ENCODE measurements around the gene POLQ. TPM values are rescaled to one million over a fixed set of nuclear protein-coding genes. Genes with fewer than 3 reads are reported as not detected.
"Not testable (repeated sequence)": the region's sequence is repeated elsewhere in the genome, so short reads cannot be mapped to it uniquely, and the experiment has no call there.

POLQ gene
- total RNA-seq, 1 donor from 2014 or later: 1.0 TPM

DNA sequence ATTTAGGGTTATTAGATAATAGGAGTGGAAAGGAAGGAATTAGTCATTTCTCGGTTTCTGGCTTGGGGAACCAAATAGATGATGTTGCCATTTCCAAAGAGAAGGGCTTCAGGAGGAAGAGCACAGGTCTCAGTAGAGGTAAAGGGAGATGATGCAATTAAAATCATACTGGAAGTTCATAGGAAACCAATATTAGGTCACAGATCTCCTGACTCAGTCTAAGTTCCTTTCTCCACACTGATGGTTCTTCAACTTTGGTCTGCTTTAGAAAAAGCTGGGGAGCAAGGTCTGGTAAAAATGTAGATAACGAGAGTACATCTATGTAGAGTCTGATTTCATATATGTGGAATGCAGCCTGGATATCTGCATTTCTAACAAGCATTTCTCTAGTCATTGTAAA lies 130.9 kb downstream of the POLQ start:
- no peaks in the 10 kb centered on the region for H3K9me3 Mint-ChIP-seq (ENCODE audit: low read depth)
- H3K4me1 Mint-ChIP-seq (ENCODE audit: low read depth): no peaks in the 10 kb centered on the region
- TF ChIP-seq, protein P1, sequence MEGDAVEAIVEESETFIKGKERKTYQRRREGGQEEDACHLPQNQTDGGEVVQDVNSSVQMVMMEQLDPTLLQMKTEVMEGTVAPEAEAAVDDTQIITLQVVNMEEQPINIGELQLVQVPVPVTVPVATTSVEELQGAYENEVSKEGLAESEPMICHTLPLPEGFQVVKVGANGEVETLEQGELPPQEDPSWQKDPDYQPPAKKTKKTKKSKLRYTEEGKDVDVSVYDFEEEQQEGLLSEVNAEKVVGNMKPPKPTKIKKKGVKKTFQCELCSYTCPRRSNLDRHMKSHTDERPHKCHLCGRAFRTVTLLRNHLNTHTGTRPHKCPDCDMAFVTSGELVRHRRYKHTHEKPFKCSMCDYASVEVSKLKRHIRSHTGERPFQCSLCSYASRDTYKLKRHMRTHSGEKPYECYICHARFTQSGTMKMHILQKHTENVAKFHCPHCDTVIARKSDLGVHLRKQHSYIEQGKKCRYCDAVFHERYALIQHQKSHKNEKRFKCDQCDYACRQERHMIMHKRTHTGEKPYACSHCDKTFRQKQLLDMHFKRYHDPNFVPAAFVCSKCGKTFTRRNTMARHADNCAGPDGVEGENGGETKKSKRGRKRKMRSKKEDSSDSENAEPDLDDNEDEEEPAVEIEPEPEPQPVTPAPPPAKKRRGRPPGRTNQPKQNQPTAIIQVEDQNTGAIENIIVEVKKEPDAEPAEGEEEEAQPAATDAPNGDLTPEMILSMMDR (IDR thresholded peaks at IDR 0.05): no peak
- no peak overlapping the region for H3K27ac Mint-ChIP-seq (ENCODE audit: unreplicated experiment)
- DNase-seq (ENCODE audit: low spot score): no peak
- no peak overlapping the region for H3K4me3 Mint-ChIP-seq (ENCODE audit: unreplicated experiment)
- H3K27me3 Mint-ChIP-seq (ENCODE audit: low read depth): no peaks in the 10 kb centered on the region
- no peaks in the 10 kb centered on the region for H3K36me3 Mint-ChIP-seq (ENCODE audit: low read depth)

DNA sequence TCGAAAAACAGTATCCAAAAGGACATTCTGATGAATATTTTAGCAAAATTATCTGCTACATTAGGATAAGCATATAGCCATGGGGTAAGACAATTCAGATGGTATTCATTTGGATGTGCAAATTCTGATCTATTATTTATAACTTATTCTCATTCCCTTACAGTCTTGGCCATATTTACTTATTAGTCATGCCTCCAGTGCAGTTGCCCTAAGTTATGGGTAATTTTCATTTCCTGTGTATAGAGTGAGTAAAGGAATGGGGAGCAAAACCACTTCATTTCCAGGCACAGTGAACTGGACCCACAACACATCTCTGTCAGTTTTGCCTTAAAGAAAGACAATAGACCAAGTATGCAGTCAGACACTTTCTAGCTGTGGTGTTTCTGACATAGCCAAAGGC lies 134.3 kb downstream of the POLQ start:
- Mint-ChIP-seq H3K4me1 (ENCODE audit: low read depth) (no peaks in the 10 kb centered on the region), H3K4me3 (ENCODE audit: unreplicated experiment) (no peak overlapping the region), H3K27ac (ENCODE audit: unreplicated experiment) (no peak overlapping the region), H3K27me3 (ENCODE audit: low read depth) (no peaks in the 10 kb centered on the region), H3K9me3 (ENCODE audit: low read depth) (no peaks in the 10 kb centered on the region), H3K36me3 (ENCODE audit: low read depth) (no peaks in the 10 kb centered on the region)
- TF ChIP-seq, protein P1 (IDR thresholded peaks at IDR 0.05): no peak
- DNase-seq (ENCODE audit: low spot score): no peak

DNA sequence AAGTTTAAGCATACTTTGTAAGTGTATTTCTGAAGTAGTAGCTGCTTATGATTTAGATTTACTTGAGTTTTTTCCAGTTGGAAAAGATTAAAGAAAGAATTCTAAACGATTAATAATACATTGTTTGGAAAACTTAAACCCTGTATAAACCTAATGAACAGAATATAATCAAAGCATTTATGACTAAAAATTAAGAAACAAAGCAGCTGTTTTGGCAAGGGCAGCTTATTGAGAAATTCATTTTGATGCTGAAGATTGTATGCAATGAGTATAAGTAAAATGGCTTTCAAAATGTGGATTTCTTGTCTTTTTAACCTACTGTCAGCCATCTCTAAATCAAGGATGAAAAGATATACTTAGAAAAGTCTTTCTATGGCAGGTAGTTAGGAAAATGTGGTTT lies 140.2 kb downstream of the POLQ start:
- H3K27me3 Mint-ChIP-seq (ENCODE audit: low read depth): no peaks in the 10 kb centered on the region
- H3K36me3 Mint-ChIP-seq (ENCODE audit: low read depth): no peaks in the 10 kb centered on the region
- TF ChIP-seq, protein P1 (IDR thresholded peaks at IDR 0.05): no peak
- H3K27ac Mint-ChIP-seq (ENCODE audit: unreplicated experiment): no peak overlapping the region
- H3K9me3 Mint-ChIP-seq (ENCODE audit: low read depth): no peaks in the 10 kb centered on the region
- no peak for DNase-seq (ENCODE audit: low spot score)
- no peaks in the 10 kb centered on the region for H3K4me1 Mint-ChIP-seq (ENCODE audit: low read depth)
- H3K4me3 Mint-ChIP-seq (ENCODE audit: unreplicated experiment): no peak overlapping the region

DNA sequence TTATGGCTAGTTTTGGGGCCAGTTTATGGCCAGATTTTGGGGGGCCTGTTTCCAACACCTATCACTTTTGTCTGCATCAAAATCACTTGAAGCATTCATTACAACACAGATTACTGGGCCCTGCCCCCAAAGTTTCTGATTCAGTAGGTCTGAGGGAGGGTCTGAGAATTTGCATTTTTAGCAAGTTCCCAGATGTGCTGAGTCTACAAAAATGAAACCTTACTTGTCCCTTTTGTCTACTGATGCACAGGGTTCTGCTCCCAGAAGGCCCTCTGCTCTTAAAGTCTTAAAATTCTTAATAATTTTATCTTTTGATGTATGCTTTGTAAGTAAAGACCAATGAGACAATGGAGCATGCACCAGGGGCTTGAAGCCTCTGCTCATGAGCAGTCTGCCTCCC lies 146.0 kb downstream of the POLQ start:
- Mint-ChIP-seq H3K36me3 (ENCODE audit: low read depth) (no peaks in the 10 kb centered on the region), H3K27ac (ENCODE audit: unreplicated experiment) (no peak overlapping the region), H3K4me3 (ENCODE audit: unreplicated experiment) (no peak overlapping the region), H3K4me1 (ENCODE audit: low read depth) (no peaks in the 10 kb centered on the region), H3K27me3 (ENCODE audit: low read depth) (no peaks in the 10 kb centered on the region), H3K9me3 (ENCODE audit: low read depth) (no peaks in the 10 kb centered on the region)
- TF ChIP-seq, protein P1 (IDR thresholded peaks at IDR 0.05): no peak
- DNase-seq (ENCODE audit: low spot score): no peak

DNA sequence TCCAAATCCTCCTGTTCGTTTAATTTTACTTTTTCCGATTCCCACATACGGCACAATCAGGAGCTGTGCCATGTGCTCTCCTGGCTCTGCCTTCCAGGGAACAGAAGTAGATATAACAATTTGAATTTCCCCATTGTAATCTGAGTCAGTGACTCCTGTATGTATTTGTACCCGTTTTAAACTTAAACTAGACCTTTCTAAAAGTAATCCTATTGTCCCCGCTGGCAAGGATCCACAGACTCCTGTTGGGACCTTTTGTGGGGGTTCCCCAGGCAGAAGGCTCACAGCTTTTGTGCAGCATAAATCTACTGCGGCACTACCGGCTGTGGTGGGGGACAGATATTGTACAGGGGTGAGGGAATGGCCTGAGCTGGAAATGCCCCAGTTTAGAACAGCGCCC lies 147.7 kb downstream of the POLQ start:
- H3K27ac Mint-ChIP-seq (ENCODE audit: unreplicated experiment); H3K4me1 Mint-ChIP-seq (ENCODE audit: low read depth); H3K4me3 Mint-ChIP-seq (ENCODE audit: unreplicated experiment); H3K36me3 Mint-ChIP-seq (ENCODE audit: low read depth); H3K27me3 Mint-ChIP-seq (ENCODE audit: low read depth); DNase-seq (ENCODE audit: low spot score): not testable (repeated sequence)
- H3K9me3 Mint-ChIP-seq (ENCODE audit: low read depth): peaks cover 12% of the 10 kb centered on the region

DNA sequence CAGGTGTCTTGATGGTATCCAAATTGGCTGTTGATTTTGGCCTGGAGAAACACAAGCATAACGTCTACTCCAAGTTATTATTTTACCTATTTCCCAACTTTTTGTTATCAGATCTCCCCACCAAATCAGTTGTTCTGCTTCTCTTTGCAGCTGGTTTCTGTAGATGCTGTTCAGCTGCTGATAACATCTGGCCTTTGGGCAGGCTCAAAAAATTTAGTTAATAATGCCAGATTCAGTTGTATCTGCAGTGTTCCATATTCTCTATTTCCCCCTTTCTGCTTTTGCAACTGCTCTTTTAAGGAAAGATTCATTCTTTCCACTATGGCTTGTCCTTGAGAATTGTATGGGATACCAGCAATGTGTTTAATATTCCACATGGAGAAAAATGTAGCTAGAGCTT lies 149.8 kb downstream of the POLQ start:
- H3K4me1 Mint-ChIP-seq (ENCODE audit: low read depth); H3K4me3 Mint-ChIP-seq (ENCODE audit: unreplicated experiment); H3K27ac Mint-ChIP-seq (ENCODE audit: unreplicated experiment); H3K27me3 Mint-ChIP-seq (ENCODE audit: low read depth); DNase-seq (ENCODE audit: low spot score); H3K36me3 Mint-ChIP-seq (ENCODE audit: low read depth): not testable (repeated sequence)
- H3K9me3 Mint-ChIP-seq (ENCODE audit: low read depth): peaks cover 15% of the 10 kb centered on the region

DNA sequence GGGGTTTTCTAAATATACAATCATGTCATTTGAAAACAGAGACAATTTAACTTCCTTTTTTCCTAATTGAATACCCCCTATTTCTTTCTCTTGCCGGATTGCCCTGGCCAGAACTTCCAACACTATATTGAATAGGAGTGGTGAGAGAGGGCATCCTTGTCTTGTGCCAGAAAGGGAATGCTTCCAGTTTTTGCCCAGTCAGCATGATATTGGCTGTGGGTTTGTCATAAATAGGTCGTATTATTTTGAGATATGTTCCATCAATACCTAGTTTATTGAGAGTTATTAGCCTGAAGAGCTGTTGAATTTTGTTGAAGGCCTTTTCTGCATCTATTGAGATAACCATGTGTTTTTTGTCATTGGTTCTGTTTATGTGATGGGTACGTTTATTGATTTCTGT lies 157.5 kb downstream of the POLQ start:
- not testable (repeated sequence) for H3K27ac Mint-ChIP-seq (ENCODE audit: unreplicated experiment); H3K4me1 Mint-ChIP-seq (ENCODE audit: low read depth); DNase-seq (ENCODE audit: low spot score); H3K36me3 Mint-ChIP-seq (ENCODE audit: low read depth); H3K4me3 Mint-ChIP-seq (ENCODE audit: unreplicated experiment)
- peaks cover 15% of the 10 kb centered on the region for H3K9me3 Mint-ChIP-seq (ENCODE audit: low read depth)
- peaks cover 16% of the 10 kb centered on the region for H3K27me3 Mint-ChIP-seq (ENCODE audit: low read depth)

Other genes starting within 250 kb of the POLQ start
- not detected in 3 replicates for gene ARGFX, start 22.0 kb upstream of the POLQ start, total RNA-seq
- 0.08 TPM in 1 of 3 replicates, not detected in the others for gene FBXO40, start 47.4 kb upstream of the POLQ start, total RNA-seq
- gene HCLS1, start 114.9 kb upstream of the POLQ start, total RNA-seq: 0.44 to 1.4 TPM (median 0.82 TPM) in 3 replicates
- 63.6 to 88.0 TPM (median 65.0 TPM) in 3 replicates for gene GOLGB1, start 203.8 kb upstream of the POLQ start, total RNA-seq